H7 (cell line): Measurements from ENCODE around the gene TMEM89. TPM values are rescaled to one million over a fixed set of nuclear protein-coding genes. Genes with fewer than 3 reads are reported as not detected.

Experiments
- DNase-seq: peaks from one replicate; pipeline ENCODE4 v3.0.0; 2012
- H3K27me3 ChIP-seq: 2 replicates; pipeline ENCODE4 v1.6.0; 2011; ENCODE audit warnings: mild to moderate bottlenecking, low read length; ENCODE audit not compliant: control insufficient read depth, insufficient read depth
- H3K36me3 ChIP-seq: replicated peaks from 2 replicates; pipeline ENCODE4 v1.5.1; 2011; ENCODE audit warnings: low read length; ENCODE audit not compliant: control insufficient read depth, insufficient read depth
- H3K4me3 ChIP-seq: 2 replicates; pipeline ENCODE4 v1.5.1; 2011; ENCODE audit warnings: low read depth, mild to moderate bottlenecking, control low read depth, low read length, moderate library complexity; ENCODE audit not compliant: insufficient read depth
- total RNA-seq: library from RNA; depleted of rRNA; stranded (reverse); fragments of >200 nt; shearing (Covaris generic); gene quantifications from 2 replicates; pipeline ENCODE4 v1.2.3, GENCODE V29; 2014

TMEM89 gene
- total RNA-seq, 1 experiment from 2014 or later: not detected

DNA sequence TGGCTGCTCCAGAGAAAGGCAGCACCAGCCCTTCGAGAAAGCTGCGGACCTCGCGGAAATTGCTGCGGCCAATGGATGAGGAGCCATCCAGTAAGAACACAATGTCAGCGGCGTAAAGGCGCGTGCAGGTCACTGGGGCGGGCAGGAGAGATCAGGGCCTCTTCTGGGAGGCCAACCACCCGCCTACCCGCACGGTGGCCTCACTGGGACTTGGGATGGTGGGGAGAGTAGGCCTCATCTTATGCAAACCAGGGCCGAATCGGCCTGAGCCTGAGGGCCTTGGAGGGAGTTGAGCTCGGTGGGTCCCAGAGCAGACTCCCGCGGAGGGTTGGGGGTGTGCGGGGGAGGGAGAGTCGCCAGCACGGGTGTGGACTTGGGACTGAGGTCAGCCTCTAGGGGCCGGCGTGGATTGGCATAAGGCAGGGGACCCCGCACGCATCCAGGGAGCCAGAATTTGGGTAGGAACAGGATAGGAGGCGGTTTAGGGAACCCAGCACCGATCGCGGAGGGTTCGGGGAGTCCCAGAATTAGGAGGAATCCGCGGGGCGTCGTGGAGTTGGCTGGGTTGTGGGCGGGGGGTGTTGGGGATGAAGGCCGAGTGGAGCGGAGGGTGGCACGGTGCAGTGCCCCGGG is 27.0 kb downstream of the TMEM89 start:
- H3K27me3 ChIP-seq: peaks cover 7% of the 10 kb centered on the region
- H3K4me3 ChIP-seq: peak overlapping the region; percentile 50
- peaks cover 9% of the 10 kb centered on the region for H3K36me3 ChIP-seq
- DNase-seq: peak; percentile 80

DNA sequence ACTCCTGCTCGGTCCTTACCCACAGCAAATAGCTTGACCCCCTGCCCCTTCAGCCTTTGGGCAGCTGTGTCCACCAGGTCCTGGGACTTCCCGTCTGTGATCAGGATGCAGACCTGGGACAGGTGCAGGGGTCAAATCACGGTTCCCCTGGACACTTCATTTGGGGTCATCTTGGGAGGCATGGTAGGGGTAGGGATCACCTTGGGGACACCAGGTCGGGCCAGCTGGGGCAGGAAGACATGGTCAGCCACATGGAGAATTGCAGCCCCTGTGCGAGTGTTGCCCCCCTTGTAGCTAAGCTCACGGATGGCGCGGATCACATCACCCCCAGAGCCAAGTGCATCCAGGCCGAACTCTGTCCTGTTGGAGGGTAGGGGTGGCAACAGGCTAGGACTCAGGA is 28.2 kb downstream of the TMEM89 start:
- no peak overlapping the region for H3K4me3 ChIP-seq
- peaks cover 7% of the 10 kb centered on the region for H3K27me3 ChIP-seq
- peaks cover 2% of the 10 kb centered on the region for H3K36me3 ChIP-seq
- no peak for DNase-seq

GRCh38 chr3:48592519-48593087 is 29.0 kb downstream of the TMEM89 start:
- Histone ChIP-seq H3K27me3 (peaks cover 7% of the 10 kb centered on the region), H3K4me3 (no peak overlapping the region), H3K36me3 (peaks cover 2% of the 10 kb centered on the region)
- DNase-seq: no peak

- no peak for DNase-seq
- Histone ChIP-seq H3K4me3 (no peak overlapping the region), H3K36me3 (no peaks in the 10 kb centered on the region), H3K27me3 (peaks cover 7% of the 10 kb centered on the region)
These were observed 29.6 kb downstream of the TMEM89 start for GRCh38 chr3:48591886-48592518.

- Histone ChIP-seq H3K4me3 (no peak overlapping the region), H3K27me3 (peaks cover 7% of the 10 kb centered on the region), H3K36me3 (no peaks in the 10 kb centered on the region)
- no peak for DNase-seq
These were observed 30.1 kb downstream of the TMEM89 start for GRCh38 chr3:48591436-48591835.

- H3K4me3 ChIP-seq: no peak overlapping the region
- no peaks in the 10 kb centered on the region; the same call in 1 of the 2 replicates for H3K36me3 ChIP-seq
- DNase-seq: no peak
- H3K27me3 ChIP-seq: no peaks in the 10 kb centered on the region
These were observed 33.3 kb downstream of the TMEM89 start for GRCh38 chr3:48588230-48588629.

DNA sequence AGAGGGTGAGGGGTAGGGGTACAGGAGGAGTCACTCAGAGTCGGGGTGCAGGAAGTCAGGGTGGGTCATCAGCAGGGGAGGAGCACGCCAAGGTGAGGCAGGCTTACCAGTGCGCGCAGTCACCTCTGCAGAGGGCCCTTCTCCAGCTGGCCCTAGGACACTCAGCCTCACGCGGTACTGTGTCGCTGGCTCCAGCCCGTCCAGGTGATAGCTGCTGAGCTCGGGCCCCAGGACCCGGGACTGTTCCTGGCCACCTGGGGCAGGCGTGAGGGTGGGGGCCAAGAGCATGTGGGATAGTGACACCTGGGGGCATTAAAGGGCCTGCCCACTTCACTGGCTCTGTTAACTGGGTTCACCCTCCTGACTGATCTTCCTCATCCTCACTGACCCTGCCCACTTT is 33.9 kb downstream of the TMEM89 start:
- H3K36me3 ChIP-seq: no peaks in the 10 kb centered on the region; the same call in 1 of the 2 replicates
- DNase-seq: no peak

GRCh38 chr3:48585411-48585810 is 36.2 kb downstream of the TMEM89 start:
- H3K36me3 ChIP-seq: no peaks in the 10 kb centered on the region; the same call in 1 of the 2 replicates
- no peaks in the 10 kb centered on the region for H3K27me3 ChIP-seq
- no peak for DNase-seq
- no peak overlapping the region for H3K4me3 ChIP-seq

More for the DNA sequence above, 33.9 kb downstream of the TMEM89 start:
- H3K27me3 ChIP-seq: no peaks in the 10 kb centered on the region
- no peak overlapping the region for H3K4me3 ChIP-seq

- no peak overlapping the region for H3K4me3 ChIP-seq
- no peaks in the 10 kb centered on the region for H3K27me3 ChIP-seq
- H3K36me3 ChIP-seq: no peaks in the 10 kb centered on the region; the same call in 1 of the 2 replicates
- no peak for DNase-seq
These were observed 36.7 kb downstream of the TMEM89 start for GRCh38 chr3:48584836-48585235.

GRCh38 chr3:48581621-48582481 is 39.7 kb downstream of the TMEM89 start:
- no peak for DNase-seq
- Histone ChIP-seq H3K36me3 (peaks cover 2% of the 10 kb centered on the region; the same call in 1 of the 2 replicates), H3K27me3 (no peaks in the 10 kb centered on the region), H3K4me3 (no peak overlapping the region)

DNA sequence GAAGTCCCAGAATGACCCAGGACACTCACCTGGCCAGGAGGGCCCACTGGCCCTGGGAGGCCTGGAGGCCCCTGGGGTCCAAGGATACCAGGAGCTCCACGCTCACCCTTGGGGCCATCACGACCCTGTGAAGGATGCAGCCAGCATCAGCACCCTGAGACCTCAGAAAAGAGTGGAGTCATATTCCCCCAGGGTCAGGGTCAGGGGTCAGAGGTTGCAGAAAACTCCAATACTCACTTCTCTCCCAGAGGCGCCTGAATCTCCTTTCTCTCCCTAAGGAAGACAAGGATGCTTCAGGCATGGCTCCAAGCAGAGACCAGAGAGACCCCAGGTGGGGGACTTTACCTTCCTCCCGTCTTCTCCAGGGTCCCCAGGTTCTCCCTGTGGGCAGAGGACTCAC is 44.9 kb downstream of the TMEM89 start:
- Histone ChIP-seq H3K27me3 (no peaks in the 10 kb centered on the region), H3K36me3 (peaks cover 2% of the 10 kb centered on the region; the same call in 1 of the 2 replicates), H3K4me3 (no peak overlapping the region)
- DNase-seq: no peak

DNA sequence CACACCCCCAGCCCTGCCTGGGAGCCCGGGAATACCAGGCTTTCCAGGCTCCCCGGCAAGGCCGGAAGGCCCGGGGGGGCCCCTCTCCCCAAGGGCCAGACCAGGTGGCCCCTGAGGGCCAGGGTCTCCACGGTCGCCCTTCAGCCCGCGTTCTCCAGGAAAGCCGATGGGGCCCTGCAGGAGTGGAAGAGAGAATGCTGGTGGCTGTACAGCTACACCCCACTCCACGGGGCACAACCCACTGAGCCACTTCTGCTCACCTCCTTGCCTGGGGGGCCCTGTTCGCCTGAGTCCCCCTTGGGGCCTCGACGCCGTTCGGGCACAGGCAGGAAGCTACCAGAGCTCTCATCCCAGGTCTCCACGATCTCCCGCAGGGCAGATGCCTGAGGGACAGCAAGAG is 46.2 kb downstream of the TMEM89 start:
- no peak for DNase-seq

DNA sequence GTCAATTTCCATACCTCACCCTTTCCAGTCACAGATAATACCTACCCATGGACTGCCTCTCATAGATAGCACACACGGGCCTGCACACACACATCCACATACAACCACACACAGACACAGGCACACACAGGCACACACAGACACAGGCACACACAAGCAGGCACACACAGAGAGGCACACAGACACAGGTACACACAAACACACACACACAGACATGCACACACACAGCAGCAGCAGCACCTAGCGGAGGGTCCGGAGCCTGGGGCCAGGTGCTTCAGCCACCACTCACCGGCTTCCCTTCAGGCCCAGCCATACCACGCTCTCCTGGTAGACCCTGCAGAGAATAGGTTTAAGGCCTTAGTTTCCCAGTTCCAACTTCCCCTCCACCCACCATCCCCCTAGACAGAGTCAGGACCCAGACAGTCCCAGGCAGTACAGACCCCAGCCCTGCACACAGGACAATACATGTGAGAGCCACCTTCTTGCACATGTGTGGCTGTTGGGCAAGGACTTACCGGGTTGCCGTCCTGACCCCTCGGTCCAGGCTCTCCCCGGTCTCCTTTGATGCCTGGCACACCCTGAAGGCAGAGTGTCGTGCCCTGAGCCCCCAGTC is 47.5 kb downstream of the TMEM89 start:
- peaks cover 2% of the 10 kb centered on the region; the same call in 1 of the 2 replicates for H3K36me3 ChIP-seq
- no peaks in the 10 kb centered on the region for H3K27me3 ChIP-seq
- no peak for DNase-seq
- no peak overlapping the region for H3K4me3 ChIP-seq

More for the DNA sequence above, 46.2 kb downstream of the TMEM89 start:
- Histone ChIP-seq H3K36me3 (peaks cover 2% of the 10 kb centered on the region; the same call in 1 of the 2 replicates), H3K4me3 (no peak overlapping the region), H3K27me3 (no peaks in the 10 kb centered on the region)

DNA sequence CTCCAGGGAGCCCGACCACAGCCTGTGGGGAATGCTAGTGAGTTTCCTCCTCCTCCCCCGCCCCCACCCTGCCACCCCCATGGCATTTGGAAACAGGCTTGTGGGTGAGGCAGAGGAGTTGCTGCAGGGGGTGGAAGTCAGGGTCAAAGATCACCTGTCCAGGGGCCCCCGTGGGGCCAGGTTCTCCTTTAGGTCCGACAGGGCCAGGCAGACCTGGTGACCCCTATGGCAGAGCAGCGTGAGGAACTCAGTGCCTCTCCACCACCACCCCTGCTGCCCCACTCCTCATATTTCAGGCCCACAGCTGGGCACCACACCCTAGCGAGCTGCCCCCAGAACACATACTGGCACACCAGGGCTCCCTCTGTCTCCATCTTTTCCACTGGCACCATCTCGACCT is 49.1 kb downstream of the TMEM89 start:
- H3K27me3 ChIP-seq: no peaks in the 10 kb centered on the region
- DNase-seq: no peak
- H3K36me3 ChIP-seq: peaks cover 1% of the 10 kb centered on the region; the same call in 1 of the 2 replicates
- H3K4me3 ChIP-seq: no peak overlapping the region
